A673 (cell line): ENCODE data around the gene HOMER3. TPM values are rescaled to one million over a fixed set of nuclear protein-coding genes. Genes with fewer than 3 reads are reported as not detected.
"Not testable (repeated sequence)": the region's sequence is repeated elsewhere in the genome, so short reads cannot be mapped to it uniquely, and the experiment has no call there.

Experiments
- BruUV-seq: library from RNA; stranded (reverse); fragments of 400-500 nt; replicated peaks from 2 replicates; lab custom pipeline; 2021; lab: Mats Ljungman, UMichigan
- CTCF ChIA-PET: fragments of 300-600 bp; sonication (Branson Sonifier 250); formaldehyde crosslinking; loops from one replicate; lab custom pipeline; 2022; ENCODE audit warnings: antibody characterized with exemption; lab: Charles Lee
- POLR2A ChIA-PET: fragments of 300-600 bp; sonication (Branson Sonifier 250); formaldehyde crosslinking; loops from one replicate; lab custom pipeline; 2022; ENCODE audit warnings: antibody characterized with exemption; ENCODE audit not compliant: low non-redundant PET; lab: Charles Lee
- DNase-seq: peaks from one replicate; pipeline ENCODE4 v3.0.0-alpha.2; 2015; ENCODE audit warnings: low spot score
- H3K27ac ChIP-seq: fragments of 200-600 bp; sonication (generic); 2 replicates; pipeline ENCODE4 v1.5.1; 2016; ENCODE audit warnings: mixed run types, low read depth, mild to moderate bottlenecking, mixed read lengths, antibody characterized with exemption, low read length; ENCODE audit not compliant: poor library complexity, severe bottlenecking
- H3K27me3 ChIP-seq: fragments of 200-600 bp; sonication (generic); replicated peaks from 2 replicates; pipeline ENCODE4 v1.6.1; 2017; ENCODE audit warnings: mixed run types, low read depth, mild to moderate bottlenecking, mixed read lengths, antibody characterized with exemption, low read length; ENCODE audit not compliant: insufficient read depth, poor library complexity
- H3K36me3 ChIP-seq: fragments of 200-600 bp; sonication (generic); 2 replicates; pipeline ENCODE4 v1.6.1; 2016; ENCODE audit warnings: mixed run types, mild to moderate bottlenecking, mixed read lengths, antibody characterized with exemption, low read length; ENCODE audit not compliant: insufficient read depth, poor library complexity, severe bottlenecking
- H3K4me1 ChIP-seq: fragments of 200-600 bp; sonication (generic); 2 replicates; pipeline ENCODE4 v1.6.1; 2017; ENCODE audit warnings: mixed run types, mild to moderate bottlenecking, mixed read lengths, antibody characterized with exemption, low read length; ENCODE audit not compliant: insufficient read depth, poor library complexity, severe bottlenecking
- H3K4me3 ChIP-seq: fragments of 200-600 bp; sonication (generic); 2 replicates; pipeline ENCODE4 v1.5.1; 2016; ENCODE audit warnings: low read depth, mixed run types, mild to moderate bottlenecking, mixed read lengths, low read length; ENCODE audit not compliant: poor library complexity, severe bottlenecking
- H3K9me3 ChIP-seq: fragments of 200-600 bp; sonication (generic); 2 replicates; pipeline ENCODE4 v1.6.1; 2016; ENCODE audit warnings: mixed run types, low read depth, mild to moderate bottlenecking, mixed read lengths, antibody characterized with exemption, low read length; ENCODE audit not compliant: poor library complexity, severe bottlenecking
- EZH2 ChIP-seq: fragments of 200-600 bp; sonication (generic); IDR thresholded peaks from 2 replicates; pipeline ENCODE4 v1.6.1; 2017; ENCODE audit warnings: borderline replicate concordance, low read depth, mild to moderate bottlenecking, mixed read lengths, antibody characterized with exemption, low read length; ENCODE audit not compliant: poor library complexity, severe bottlenecking
- intact Hi-C: fragments of 100-400 bp; cut with micrococcal nuclease; formaldehyde crosslinking; loops from one replicate; pipeline ENCODE4 v1.10.0; 2022; ENCODE audit not compliant: unreplicated experiment
- total RNA-seq: library from RNA; stranded (reverse); gene quantifications from 2 replicates; pipeline ENCODE4 v1.2.3, GENCODE V29; 2021
- TF ChIP-seq, protein P1 (sequence below): fragments of 300-800, 200-600 bp; sonication (generic); conservative IDR thresholded peaks from 2 replicates; pipeline ENCODE4 v1.5.1; 2017; ENCODE audit warnings: low read depth, mild to moderate bottlenecking, antibody characterized with exemption, low read length, moderate library complexity, mixed read lengths

HOMER3 gene
- total RNA-seq, 1 experiment from 2014 or later, result 23.9 TPM

DNA sequence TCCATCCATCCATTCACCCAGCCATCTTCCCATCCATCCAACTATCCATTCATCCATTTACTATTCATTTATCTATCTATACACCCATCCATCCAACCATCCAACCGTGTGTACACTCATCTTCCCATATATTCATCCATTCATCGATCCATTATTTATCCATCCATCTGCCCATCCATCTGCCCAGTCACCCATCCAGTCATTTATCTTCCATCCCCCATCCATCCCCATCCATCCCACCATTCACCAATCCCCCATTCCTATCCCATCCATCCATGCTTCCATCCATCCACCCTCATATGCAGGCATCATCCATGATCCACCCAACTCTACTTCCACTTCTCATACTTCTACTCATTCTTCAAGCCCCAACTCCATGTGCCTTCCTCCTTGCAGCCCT lies 14.0 kb upstream of the HOMER3 start:
- POLR2A ChIA-PET, result no interaction called here

GRCh38 chr19:18954094-18954493 lies 13.1 kb upstream of the HOMER3 start:
- H3K27me3 ChIP-seq, result no peaks in the 10 kb centered on the region
- no peaks in the 10 kb centered on the region for H3K9me3 ChIP-seq
- no peak overlapping the region for H3K4me3 ChIP-seq
- no peaks in the 10 kb centered on the region for H3K4me1 ChIP-seq
- TF ChIP-seq, protein P1, sequence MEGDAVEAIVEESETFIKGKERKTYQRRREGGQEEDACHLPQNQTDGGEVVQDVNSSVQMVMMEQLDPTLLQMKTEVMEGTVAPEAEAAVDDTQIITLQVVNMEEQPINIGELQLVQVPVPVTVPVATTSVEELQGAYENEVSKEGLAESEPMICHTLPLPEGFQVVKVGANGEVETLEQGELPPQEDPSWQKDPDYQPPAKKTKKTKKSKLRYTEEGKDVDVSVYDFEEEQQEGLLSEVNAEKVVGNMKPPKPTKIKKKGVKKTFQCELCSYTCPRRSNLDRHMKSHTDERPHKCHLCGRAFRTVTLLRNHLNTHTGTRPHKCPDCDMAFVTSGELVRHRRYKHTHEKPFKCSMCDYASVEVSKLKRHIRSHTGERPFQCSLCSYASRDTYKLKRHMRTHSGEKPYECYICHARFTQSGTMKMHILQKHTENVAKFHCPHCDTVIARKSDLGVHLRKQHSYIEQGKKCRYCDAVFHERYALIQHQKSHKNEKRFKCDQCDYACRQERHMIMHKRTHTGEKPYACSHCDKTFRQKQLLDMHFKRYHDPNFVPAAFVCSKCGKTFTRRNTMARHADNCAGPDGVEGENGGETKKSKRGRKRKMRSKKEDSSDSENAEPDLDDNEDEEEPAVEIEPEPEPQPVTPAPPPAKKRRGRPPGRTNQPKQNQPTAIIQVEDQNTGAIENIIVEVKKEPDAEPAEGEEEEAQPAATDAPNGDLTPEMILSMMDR, result no peak
- TF ChIP-seq EZH2, result no peak
- intact Hi-C loops, result no loop called here
- no peak overlapping the region for H3K27ac ChIP-seq
- no peak for DNase-seq
- BruUV-seq, result no TSS peak
- no peaks in the 10 kb centered on the region for H3K36me3 ChIP-seq
- ChIA-PET CTCF (no interaction called here), POLR2A (no interaction called here)

More for the DNA sequence above, 14.0 kb upstream of the HOMER3 start:
- TF ChIP-seq, protein P1, result no peak
- Histone ChIP-seq H3K4me3 (no peak overlapping the region), H3K4me1 (no peaks in the 10 kb centered on the region), H3K27me3 (no peaks in the 10 kb centered on the region), H3K27ac (no peak overlapping the region), H3K36me3 (no peaks in the 10 kb centered on the region), H3K9me3 (no peaks in the 10 kb centered on the region)
- BruUV-seq, result no TSS peak
- DNase-seq, result no peak
- CTCF ChIA-PET, result no interaction called here
- intact Hi-C loops, result no loop called here

DNA sequence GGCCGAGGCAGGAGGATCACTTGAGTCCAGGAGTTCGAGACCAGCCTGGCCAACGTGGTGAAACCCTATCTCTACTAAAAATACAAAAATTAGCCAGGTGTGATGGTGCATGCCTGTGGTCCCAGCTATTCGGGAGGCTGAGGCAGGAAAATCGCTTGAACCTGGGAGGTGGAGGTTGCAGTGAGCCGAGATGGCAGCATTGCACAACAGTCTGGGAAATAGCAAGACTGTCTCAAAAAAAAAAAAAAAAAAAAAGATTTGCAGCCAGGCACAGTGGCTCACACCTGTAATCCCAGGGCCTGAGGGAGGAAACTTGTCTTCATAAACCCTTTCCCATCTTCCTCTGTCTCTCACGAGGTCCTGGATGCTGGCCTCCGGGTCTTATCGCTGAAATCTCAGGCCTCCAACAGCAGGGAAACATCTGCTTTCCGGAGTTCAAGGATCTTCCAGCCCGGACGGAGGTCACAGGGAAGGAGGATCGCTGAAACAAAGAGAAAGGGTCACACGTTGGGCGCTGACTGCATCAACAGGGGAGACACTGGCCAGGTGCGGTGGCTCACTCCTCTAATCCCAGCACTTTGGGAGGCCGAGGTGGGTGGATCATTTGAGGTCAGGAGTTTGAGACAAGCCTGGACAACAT lies 11.5 kb upstream of the HOMER3 start:
- CTCF ChIA-PET, H3K27ac ChIP-seq, H3K4me3 ChIP-seq, POLR2A ChIA-PET, H3K27me3 ChIP-seq, H3K36me3 ChIP-seq, H3K4me1 ChIP-seq, DNase-seq, H3K9me3 ChIP-seq, BruUV-seq, intact Hi-C loops: not testable (repeated sequence)

DNA sequence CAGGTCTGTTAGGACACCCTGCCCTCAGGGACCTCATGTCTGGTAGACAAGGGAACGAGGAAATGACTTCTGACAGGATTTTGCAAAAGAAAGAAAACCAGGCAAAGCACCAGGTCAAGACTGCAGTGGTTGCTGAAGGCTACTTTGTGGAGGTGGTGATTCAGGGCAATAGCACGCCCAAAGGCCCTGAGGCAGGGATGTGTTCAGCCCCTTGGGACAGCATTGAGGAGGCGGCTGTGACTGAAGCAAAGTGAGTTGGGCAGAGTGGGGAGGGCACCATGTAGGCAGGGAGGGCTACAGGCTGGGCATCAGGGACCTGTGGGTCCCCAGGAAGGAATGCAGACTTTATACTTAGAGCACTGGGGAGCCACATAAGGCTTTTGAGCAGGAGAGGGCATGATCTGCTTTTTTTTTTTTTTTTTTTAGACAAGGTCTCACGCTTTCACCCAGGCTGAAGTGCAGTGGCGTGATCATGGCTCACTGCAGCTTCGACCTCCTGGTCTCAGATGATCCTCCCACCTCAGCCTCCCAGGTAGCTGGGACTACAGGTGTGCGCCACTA lies 10.8 kb upstream of the HOMER3 start:
- intact Hi-C loops, result no loop called here
- Histone ChIP-seq H3K36me3 (no peaks in the 10 kb centered on the region), H3K4me1 (no peaks in the 10 kb centered on the region), H3K27ac (no peak overlapping the region), H3K27me3 (no peaks in the 10 kb centered on the region), H3K4me3 (no peak overlapping the region), H3K9me3 (no peaks in the 10 kb centered on the region)
- ChIA-PET CTCF (no interaction called here), POLR2A (no interaction called here)
- BruUV-seq, result no TSS peak
- no peak for DNase-seq
- TF ChIP-seq, protein P1, result no peak
